ENCODE data around the gene TUBB2B.

The TUBB2B gene

DNA sequence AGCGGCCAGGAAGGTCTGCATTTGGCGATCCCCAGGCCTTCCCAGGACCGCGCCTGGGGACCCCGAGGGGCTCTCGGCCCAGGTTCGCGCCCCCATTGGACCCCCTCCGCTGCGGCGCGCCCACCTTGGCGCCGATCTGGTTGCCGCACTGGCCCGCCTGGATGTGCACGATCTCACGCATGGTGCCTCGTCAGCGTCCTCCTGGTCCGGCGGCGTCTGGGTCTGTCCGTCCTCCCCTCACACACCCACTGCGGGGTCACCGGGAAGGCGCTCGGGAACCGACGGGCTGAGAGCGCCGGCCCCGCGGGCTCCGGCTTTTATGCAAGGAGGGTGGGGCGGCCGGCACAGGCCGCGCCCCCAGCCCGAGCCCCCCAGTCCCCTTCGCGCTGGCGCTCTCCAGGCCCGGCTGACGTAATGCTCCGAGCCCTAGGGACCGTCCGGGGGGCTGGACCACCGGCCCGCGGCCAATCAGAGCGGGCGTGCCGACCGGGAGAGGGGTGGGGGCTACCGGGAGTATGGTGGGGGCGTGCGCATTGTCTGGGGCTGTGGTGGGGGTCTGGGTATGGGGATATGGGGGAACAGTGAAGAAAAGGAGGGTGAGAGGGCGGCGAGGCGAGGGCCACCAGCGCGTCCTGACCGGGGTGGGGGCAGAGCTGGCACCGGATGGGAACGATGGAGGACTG, at the start of gene TUBB2B:
TUBB2B (minus strand) TSS at position 291 of the 683 bp plus-strand sequence; CDS start at position 181, 110 bp downstream.
- no peak for DNase-seq (ENCODE audit: low spot score)

DNA sequence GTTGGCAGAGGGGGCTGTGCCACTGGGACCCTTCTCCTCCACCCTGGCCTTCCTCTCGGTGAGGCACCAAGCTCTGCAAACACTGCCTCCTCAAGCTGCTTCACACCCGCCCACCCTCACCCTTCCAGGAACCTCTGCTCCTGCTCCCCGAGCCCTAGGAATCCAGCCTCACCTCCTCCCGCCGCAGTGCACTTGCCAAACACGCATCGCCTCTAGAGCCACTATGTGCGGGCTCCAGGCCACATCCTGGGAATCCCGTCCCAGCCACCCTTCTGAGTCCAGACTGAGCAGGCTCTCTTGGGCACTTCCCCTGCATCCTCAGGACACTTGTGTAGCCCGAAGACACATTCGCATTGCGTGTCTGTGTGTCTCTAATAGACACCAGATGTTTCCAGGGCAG, 49.8 kb upstream of the TUBB2B start:
- DNase-seq (ENCODE audit: low spot score): no peak

DNA sequence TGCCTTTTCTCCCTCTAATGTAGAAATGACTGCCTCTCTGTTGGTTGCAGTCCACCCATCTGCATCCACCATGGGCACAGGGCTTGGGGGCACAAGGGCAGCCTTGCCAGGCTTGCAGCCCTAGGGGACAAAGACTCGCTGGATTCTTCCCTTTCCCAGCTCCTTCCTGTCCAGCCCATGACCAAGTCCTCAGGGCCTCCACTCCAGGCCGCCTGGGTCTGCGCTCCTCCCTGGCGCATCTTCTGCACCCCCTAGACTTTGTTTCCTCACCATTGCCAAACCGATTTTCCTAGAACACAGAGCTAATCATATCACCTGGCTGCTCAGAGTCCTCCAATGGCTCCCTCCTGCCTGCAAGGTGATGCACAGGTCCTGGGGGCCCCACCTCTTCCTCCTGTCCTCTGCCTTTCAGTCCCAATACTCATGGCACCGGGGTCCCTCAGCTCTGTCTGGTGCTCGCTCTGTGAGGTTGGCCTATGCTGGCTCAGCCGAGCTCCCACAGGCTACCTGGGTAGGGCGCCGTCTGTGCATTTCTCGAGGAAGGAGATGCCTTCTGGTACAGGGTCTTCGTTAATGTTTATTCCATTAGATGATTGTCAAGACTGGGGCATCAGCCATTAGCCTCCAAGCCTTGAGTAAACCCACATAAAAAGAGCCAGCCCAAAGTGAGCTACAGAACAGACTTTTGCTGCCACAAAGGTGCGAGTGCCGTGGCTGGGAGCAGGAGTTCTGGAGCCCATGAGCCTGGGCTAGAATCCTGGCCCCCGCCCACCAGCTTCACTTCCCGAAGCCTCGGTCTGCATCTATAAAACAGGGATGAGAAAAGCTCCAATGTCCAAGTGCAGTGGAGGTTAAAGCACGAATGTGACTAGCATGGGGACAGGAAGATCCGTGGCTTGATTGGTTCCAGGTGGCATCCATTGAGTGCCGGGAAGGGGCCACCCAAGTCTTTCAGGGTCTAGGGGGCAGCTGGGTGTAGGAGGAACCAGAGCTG, 49.0 kb upstream of the TUBB2B start:
- DNase-seq (ENCODE audit: low spot score): no peak

DNA sequence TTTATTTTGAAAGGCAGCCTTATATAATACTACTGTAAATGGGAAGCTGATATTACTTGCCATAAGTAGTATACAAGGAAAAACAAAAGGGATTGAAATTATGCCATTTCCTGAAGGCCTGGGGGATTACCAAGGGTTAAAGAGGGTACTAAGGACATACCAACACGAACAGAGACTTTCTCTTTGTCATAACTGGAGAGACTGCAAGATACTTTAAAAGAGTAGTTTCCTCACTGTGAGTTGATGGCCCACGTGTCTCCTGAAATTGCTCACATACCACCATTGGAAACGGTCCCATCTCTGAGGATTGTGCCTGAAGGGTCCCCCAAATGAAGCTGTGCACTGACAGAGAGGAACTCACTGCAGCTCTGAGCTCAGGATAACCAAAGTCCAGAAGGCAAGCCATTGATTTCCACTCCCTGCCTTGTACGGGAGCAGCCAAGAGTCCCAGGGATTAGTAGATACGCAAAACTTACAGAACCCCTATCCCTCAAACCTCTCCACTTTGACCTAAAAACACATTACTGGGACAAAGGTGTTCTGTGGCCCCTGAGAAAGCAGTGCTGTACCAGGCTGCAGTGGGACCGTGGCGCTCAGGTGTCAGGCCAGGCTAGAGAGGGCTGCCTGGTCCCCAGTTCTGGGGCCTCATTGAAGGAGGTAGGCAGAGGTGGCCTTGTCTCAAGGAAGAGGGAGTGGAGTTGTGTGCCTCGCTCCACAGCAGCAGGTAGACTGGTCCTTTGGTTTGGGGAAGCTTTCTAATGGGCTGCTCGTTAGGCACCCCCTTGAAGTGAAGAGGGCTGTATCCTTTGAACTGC, 46.5 kb upstream of the TUBB2B start:
- DNase-seq (ENCODE audit: low spot score): no peak

DNA sequence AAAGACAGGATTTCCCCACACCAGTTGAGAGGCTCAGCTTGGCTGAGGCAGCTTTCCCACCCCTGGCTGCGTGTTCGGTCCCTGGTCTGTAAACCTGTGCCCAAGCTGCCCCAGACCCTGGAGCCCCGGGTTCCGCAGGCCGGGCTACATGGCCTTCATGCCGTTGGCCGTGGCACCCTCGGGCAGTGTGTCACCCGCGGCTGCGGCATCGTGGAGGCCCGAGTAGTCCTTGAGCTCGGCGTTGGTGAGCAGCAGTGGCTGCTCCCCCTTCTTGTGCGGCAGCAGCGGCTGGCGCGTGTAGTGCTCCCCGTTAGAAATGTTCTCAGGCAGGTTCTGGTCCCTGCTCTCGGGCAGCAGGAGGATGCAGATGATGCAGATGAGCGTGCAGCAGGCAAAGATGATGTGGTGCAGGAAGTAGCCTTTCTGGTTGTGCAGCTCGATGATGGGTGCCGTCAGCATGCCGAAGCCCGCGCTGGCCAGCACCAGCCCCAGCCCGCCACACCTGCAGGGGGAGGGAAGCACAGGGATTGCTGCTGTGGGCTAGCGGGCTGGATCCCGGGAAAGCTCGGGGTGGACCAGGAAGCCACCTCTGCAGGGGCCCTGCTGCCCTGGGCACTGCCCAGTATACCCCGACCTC, 45.6 kb upstream of the TUBB2B start:
- DNase-seq (ENCODE audit: low spot score): no peak

DNA sequence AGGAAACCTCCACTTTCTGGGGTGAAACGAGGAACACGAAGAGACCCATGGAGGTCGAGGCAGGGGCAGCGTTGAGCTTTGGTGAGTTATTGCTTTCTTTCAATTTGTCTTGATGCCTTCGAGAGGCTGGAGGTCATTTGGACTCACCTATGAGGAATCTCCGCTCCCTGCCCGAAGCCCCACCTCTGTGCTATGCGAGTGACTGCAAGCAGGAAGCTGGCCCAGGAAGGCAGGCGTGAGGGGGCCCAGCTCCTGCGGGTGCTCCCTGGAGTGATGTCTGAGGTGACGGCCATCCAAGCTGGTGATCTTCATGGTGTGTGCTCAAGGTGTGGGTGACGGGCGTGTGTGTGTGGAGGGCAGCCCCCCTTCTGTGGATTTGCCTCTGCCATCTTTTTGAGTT, 44.3 kb upstream of the TUBB2B start:
- DNase-seq (ENCODE audit: low spot score): no peak

DNA sequence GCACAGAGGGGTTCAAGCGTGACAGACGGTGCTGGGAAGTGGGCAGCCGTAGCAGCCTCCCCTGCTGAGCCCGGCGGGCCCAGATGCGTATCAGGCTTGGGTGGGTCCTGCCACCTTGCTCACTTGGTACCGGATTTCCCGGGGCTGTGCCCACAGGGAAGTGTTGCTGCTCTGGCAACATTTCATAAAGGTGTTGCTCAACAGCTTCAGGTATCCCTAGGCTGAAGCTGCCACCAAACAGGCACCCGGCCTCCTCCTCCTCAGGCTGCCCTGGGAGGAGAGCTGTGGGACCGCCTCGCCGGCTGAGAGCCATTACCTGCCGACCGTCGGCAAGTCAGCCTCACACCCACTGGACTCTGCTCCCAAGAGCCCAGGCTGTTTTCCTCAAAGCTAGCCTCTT, 42.8 kb upstream of the TUBB2B start:
- no peak for DNase-seq (ENCODE audit: low spot score)

DNA sequence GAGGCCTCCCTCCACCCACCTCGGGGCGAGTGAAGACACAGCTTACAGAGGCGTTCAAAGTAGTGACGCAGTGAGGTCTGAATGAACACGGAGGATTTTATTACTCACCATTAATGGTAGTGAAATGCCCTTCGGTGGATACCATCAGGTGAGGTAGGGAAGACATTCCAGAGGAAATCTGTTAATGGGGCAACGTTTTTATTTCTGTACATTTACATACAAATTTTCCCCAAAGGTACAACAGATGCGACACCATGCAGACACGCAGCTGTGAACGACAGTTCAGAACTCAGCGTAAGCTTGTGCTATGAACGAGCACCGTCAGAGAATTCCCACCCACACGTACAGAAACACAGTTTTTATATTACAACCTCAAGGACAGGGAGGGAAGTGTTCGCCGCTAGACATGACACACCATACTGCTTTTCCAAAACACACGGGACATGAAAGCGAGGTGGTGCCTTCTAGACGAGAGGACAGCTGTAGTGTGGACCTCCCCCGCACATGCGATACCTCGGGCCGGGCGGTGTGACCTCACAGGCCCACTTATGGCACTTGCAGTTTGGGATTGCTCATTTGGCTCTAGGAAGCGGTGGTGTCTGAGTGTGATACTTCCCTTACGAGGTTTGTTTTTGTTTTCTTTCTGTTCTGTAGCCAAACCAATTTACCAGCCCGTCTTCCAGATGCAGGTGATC, 42.0 kb upstream of the TUBB2B start:
- no peak for DNase-seq (ENCODE audit: low spot score)

DNA sequence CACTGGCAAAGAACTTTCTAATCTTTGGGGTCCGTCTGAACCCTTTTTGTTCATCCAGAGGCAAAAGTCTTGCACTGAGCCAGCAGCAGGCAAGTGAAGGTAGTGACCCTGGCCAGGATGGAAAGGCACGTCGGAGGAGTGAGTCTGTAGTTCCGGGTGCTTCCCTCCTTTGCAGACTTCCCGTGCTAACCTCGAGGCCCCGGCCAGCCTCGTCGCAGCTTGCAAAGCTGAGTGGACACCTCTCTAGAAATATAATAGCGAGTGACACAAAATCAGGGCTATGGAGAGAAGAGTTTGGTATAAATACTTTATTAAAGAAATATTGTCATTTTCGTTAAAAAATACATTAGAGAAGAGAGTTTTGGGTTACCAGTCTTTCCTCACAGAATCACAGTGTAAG, 41.2 kb upstream of the TUBB2B start:
- DNase-seq (ENCODE audit: low spot score): no peak

DNA sequence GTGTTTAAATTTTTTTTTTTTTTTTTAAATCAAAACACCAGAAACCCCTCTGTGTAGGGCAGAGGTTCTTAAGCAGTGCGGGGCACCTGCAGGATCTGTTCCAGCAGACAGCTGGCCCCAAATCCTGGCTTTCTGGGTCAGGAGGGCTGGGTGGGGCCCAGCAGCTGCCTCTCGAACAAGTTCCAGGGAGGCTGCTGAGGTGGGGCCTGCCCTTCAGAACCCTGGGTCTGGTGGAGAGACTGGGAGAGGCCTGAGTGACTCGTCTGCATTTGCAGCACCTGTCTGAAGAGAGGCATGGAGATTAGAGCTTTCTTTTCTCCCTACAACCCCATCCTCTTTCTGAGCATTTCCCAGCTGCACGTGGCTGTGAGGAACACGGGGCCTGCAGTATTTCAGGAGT, 39.7 kb upstream of the TUBB2B start:
- DNase-seq (ENCODE audit: low spot score): no peak

DNA sequence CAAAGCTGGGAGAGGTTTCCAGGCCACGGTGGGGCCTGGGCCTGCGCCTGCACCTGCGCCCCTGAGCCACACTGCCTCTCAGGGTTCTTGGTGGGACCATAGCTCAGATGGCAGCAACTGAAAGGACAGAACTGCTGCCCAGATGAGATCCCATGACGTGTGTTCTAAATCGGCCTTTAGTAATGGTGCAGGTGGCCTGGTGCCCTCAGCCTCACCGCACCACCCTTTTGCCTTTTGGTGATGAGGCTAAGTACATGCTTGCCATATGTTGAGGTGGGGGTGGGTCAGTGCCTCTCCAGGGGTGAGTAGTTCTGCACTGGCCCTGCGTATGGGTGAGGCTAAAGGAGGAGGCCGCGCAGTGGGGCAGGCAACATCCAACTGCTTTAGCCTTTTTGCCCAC, 38.7 kb upstream of the TUBB2B start:
- no peak for DNase-seq (ENCODE audit: low spot score)

DNA sequence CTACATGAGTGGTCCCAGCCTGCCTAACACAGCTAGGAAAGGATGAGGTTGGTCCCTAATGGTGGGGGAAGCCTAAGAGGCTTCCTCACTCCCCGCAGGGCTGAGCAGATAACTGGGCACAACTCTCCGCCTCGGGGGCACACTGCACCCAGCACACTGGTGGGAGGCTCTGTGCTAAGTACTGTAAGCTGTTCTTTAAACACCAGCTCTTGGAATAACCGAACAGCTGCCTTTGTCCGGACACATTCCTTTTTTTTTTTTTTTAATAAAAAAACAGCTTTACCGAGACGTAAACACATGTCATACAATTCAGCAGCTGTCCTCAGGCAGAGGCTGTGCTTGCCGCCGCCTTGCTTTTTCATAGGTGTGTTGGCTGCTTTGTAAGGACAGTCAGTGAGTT, 38.2 kb upstream of the TUBB2B start:
- DNase-seq (ENCODE audit: low spot score): no peak

DNA sequence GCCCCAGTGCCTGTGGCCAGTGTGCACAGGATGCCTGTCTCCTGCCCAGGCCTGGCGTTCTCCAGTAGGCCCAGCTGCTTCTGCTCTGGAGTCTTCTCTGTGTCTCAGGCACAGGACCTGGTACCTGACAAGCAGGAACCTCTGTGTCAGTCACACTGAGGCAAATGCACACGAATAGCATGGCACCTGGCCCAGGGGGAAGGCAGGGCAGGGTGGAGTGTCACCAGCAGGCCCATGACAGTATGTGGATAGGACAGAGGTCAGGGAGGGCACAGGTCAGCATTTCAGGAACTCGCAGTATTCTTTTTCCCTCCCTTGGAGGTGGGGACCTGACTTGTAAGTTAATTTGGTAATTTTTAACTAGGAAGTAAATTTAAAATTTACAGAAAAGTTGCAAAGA, 36.9 kb upstream of the TUBB2B start:
- no peak for DNase-seq (ENCODE audit: low spot score)

DNA sequence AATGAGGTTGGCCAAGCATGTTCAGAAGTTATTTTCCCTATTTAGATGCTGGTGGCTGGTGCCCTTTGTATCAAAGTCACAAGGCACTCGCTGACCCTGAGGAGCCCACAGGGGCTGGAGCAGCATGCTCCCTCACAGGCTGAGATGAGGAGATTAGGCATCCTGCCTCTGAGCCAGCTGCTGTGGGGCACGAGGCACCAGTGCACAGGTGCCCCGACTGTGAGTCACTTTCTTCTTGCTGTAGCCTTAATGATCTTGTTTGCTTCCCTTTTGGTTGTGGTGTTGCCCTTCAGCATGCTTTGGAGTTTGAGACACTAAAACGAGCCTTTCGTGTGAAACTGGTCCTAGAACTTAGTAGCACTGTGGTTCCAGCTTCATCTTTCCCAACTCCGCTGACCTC, 35.6 kb upstream of the TUBB2B start:
- DNase-seq (ENCODE audit: low spot score): no peak

DNA sequence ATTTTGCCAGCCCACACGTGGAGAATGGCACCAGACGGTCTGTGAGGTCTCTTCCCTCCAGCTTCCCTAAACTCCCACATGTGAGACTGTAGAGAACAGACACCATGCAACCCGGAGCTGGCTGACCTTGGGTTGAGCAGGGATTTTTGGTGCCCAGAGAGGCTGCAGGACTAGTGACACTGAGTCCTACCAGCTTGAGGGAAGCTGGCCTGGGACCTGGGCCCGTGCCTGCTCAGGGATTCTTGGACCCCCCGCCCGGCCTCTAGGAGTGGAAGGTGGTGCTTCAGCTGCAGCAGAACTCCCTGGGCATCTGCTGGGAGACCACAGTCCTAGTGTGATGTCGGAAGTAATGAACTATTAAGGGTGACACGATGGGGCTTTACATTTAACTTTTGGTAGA, 34.5 kb upstream of the TUBB2B start:
- no peak for DNase-seq (ENCODE audit: low spot score)

DNA sequence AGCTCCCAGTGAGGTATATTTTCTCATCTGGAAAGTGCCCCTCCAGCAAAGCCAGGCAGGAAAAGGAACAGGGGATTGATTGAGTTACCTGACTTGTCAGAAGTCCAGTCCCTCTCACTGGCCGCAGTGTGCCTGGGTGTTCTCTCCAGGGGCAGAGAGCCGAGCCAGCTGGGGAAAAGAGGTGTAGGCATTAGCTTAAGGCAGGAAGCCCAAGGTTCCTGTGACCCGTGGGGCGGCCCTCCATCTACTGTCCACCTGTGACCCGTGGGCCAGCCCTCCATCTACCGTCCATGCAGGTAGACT, 34.0 kb upstream of the TUBB2B start:
- DNase-seq (ENCODE audit: low spot score): no peak

DNA sequence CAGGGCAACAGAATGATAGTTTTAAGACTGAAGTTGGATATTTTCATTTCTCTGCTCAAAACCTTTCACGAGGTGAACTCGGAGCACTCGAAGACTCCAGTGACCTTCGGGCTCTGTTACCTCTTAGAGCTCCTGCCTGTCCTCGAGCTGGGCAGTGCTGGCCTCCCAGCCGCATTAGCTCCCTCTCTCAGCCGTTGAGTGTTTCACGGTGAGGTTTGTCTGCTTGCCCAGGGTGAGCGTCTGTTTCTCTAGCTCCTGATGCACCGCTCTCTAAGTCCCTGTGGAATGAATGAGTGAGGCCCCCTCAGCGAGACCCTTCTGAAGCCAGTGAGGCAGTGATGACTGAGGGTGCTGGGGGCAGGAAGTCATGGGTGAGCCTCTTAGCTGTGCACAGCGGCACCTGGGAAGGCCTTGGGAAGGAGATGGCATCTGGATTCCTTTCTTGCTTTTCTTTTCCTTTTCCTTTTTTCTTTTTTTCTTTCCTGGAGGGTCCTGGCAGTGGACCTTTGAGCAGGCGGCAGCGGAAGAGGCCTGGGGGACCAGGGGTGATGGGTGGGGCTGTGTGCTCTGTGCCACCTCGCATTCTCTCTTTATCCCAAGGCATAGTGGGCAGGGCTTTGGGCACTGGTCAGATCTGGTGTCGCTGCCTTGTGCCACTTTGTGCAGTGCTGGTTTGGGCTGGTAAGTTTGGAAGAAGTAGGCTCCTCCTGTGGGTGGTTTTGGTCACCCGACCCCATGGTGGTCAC, 33.5 kb upstream of the TUBB2B start:
- DNase-seq (ENCODE audit: low spot score): no peak

DNA sequence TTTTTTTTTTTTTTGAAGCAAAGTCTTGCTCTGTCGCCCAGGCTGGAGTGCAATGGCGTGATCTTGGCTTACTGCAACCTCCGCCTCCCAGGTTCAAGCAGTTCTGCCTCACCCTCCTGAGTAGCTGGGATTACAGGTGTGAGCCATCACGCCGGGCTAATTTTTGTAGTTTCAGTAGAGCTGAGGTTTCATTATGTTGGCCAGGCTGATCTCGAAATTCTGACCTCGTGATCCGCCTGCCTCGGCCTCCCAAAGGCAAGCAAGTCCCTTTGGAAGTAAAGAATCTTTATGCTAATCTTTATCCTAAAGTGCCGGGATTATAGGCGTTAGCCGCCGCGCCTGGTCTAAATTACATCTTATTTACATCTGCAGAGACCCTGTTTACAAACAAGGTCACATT, 32.8 kb upstream of the TUBB2B start:
- no peak for DNase-seq (ENCODE audit: low spot score)

DNA sequence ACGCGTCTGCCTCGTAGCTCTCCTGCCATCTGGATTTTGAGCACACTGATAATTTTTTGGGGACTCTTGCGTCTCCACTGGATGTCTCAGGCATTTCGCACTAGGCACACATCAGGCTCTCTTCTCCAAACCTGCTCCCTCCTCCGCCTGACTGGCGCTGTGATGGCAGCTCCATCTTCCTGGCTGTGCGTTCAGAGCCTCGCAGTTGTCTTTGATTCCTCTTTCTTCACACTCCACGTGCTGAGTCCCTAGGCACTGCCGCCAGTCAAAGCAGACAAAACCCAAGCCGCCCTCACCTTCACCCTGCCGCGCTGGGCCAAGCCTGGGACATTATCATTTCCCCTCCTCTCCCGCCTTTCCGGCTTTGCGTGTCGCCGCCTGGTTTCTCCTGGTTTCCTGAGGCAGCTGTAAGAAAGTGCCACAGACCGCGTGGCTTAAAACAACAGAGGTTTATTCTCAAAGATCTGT, 32.1 kb upstream of the TUBB2B start:
- DNase-seq (ENCODE audit: low spot score): peak; percentile 26

DNA sequence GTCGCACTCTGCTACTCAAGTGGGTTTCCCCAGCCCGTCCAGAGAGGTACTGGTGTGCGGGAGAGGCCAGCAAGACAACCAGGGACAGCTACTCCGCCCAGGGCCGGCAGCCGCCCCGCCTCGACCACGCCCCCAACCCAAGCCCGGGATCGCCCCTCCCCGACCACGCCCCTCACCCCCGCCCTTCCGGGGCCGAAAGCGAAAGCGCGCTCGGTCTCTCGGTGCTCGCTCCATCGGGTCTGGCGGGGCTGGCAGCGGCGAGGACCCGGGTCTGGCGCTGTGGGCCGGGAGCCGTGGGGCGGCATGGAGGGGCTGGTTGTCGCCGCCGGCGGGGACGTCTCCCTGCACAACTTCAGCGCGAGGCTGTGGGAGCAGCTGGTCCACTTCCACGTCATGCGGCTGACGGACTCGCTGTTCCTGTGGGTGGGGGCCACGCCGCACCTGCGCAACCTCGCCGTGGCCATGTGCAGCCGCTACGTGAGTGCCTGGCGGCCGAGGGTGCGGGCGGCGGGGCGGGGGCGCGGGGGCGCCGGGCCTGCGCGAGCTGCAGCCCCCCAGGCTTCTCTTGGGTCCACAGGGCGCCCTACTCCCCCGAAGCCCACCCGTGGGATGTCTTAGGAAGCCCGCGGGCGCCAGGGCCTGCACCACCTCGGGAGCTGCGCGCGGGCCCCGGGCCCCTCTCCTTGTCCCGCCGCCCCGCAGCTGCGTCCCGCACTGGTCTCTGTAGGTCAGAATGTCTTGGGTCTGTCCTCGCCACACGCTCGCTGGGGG, 31.5 kb upstream of the TUBB2B start, which contains the start of gene PSMG4:
PSMG4 (plus strand) TSS at position 228 of the 771 bp plus-strand sequence; CDS start at position 304, 76 bp downstream.
- peak; percentile 93 for DNase-seq (ENCODE audit: low spot score)
